K562 (cell line): ENCODE data around the gene SIRPA. TPM values are rescaled to one million over a fixed set of nuclear protein-coding genes. Genes with fewer than 3 reads are reported as not detected.

Source experiments
- ATAC-seq: fragments of 200-7000 bp; cut with Tn5 transposase; 3 replicates; pipeline ENCODE4 v1.9.1; 2020; ENCODE audit warnings: moderate library complexity
- BruUV-seq: library from RNA; stranded (reverse); fragments of 400-500 nt; replicated peaks from 2 replicates; lab custom pipeline; 2021; lab: Mats Ljungman, UMichigan
- CTCF ChIA-PET: fragments of 300-600 bp; formaldehyde crosslinking; extraction: SDS; loops from one replicate; lab custom pipeline; 2021; ENCODE audit warnings: low intra/inter-chr PET ratio; lab: Yijun Ruan, JAX
- POLR2A ChIA-PET: fragments of 300-600, 350-650 bp; sonication (Branson Sonifier 250); formaldehyde crosslinking; extraction: SDS; loops from one replicate; lab custom pipeline; 2021; ENCODE audit warnings: antibody characterized with exemption, inconsistent platforms; lab: Yijun Ruan, JAX
- DNase-seq, 4 experiments: peaks; one replicate each; pipeline versions ENCODE4 v3.0.0 to v3.0.0-alpha.2; 2011 to 2018; ENCODE audit warnings: low spot score in 3 of 4, mixed read lengths in 3 of 4; ENCODE audit errors: extremely low read depth in 1 of 4
- FAIRE-seq: peaks from 2 replicates; lab custom pipeline; 2011; peaks lifted over from hg19 to GRCh38; lab: Jason Lieb, UNC
- H2AFZ ChIP-seq: 2 replicates; pipeline ENCODE4 v1.6.0; 2011; ENCODE audit warnings: low read depth, low read length, control low read depth, inconsistent platforms
- H3K27ac ChIP-seq: fragments of 200-600 bp; 3 replicates; pipeline ENCODE4 v1.8.0; 2011; ENCODE audit warnings: low read depth, mild to moderate bottlenecking, control low read depth, inconsistent platforms, low read length, moderate library complexity, mixed read lengths; ENCODE audit errors: extremely low read depth
- H3K27me3 ChIP-seq, 2 experiments: fragments of 300-600 bp in 1 of 2; 2 replicates in 1 of 2; 3 replicates in 1 of 2; pipeline versions ENCODE4 v1.6.0 to v1.8.0; 2011; ENCODE audit warnings: inconsistent platforms in 2 of 2, low read length in 2 of 2, mild to moderate bottlenecking in 1 of 2, mixed read lengths in 1 of 2, moderate library complexity in 1 of 2; ENCODE audit not compliant: control insufficient read depth in 2 of 2, insufficient read depth in 2 of 2
- H3K36me3 ChIP-seq: fragments of 300-600 bp; 3 replicates; pipeline ENCODE4 v1.8.0; 2011; ENCODE audit warnings: mild to moderate bottlenecking, low read length, inconsistent platforms; ENCODE audit not compliant: control insufficient read depth, insufficient read depth
- H3K4me1 ChIP-seq, 2 experiments: fragments of 200-600 bp in 1 of 2; replicated peaks in 1 of 2; 2 replicates in 1 of 2; 3 replicates in 1 of 2; pipeline versions ENCODE4 v1.5.1 to v1.8.0; 2011; ENCODE audit warnings: inconsistent platforms in 2 of 2, low read length in 2 of 2, mild to moderate bottlenecking in 1 of 2, mixed read lengths in 1 of 2, moderate library complexity in 1 of 2; ENCODE audit not compliant: control insufficient read depth in 2 of 2, insufficient read depth in 2 of 2
- H3K4me2 ChIP-seq: 2 replicates; pipeline ENCODE4 v1.6.1; 2011; ENCODE audit warnings: low read length, control low read depth, inconsistent platforms, mixed read lengths; ENCODE audit not compliant: insufficient read depth
- H3K4me3 ChIP-seq: fragments of 200-600 bp; sonication (generic), shearing (Covaris generic); 2 replicates; pipeline ENCODE4 v1.5.1; 2016; ENCODE audit warnings: control low read depth, inconsistent platforms
- H3K79me2 ChIP-seq: fragments of 200-600 bp; 3 replicates; pipeline ENCODE4 v1.8.0; 2011; ENCODE audit warnings: low read length, inconsistent platforms; ENCODE audit not compliant: control insufficient read depth, insufficient read depth
- H3K9ac ChIP-seq, 2 experiments: 2 replicates each; pipeline versions ENCODE4 v1.6.0 to v1.6.1; 2011; ENCODE audit warnings: low read depth in 2 of 2, low read length in 2 of 2, control low read depth in 1 of 2, inconsistent platforms in 1 of 2, mild to moderate bottlenecking in 1 of 2, mixed read lengths in 1 of 2; ENCODE audit not compliant: insufficient read depth in 1 of 2
- H3K9me1 ChIP-seq: one replicate; pipeline ENCODE4 v1.6.0; 2011; ENCODE audit warnings: inconsistent platforms, mild to moderate bottlenecking, low read length, moderate library complexity; ENCODE audit not compliant: control insufficient read depth, insufficient read depth
- H3K9me3 ChIP-seq: replicated peaks from 2 replicates; pipeline ENCODE4 v1.5.1; 2011; ENCODE audit warnings: low read depth, low read length, inconsistent platforms; ENCODE audit not compliant: control insufficient read depth, insufficient read depth
- H4K20me1 ChIP-seq: replicated peaks from 2 replicates; pipeline ENCODE4 v1.6.1; 2011; ENCODE audit warnings: low read length, inconsistent platforms, mixed read lengths; ENCODE audit not compliant: control insufficient read depth, insufficient read depth
- ARNT ChIP-seq, 2 experiments: fragments of 450-650 bp; IDR thresholded peaks; 2 replicates each; pipeline ENCODE4 v1.6.1; 2016; ENCODE audit warnings: mild to moderate bottlenecking in 1 of 2
- CBFA2T2 ChIP-seq: fragments of 450-650 bp; conservative IDR thresholded peaks from 2 replicates; pipeline ENCODE4 v1.6.1; 2017; ENCODE audit warnings: mild to moderate bottlenecking
- E2F4 ChIP-seq: sonication (generic); formaldehyde crosslinking; IDR thresholded peaks from 2 replicates; pipeline ENCODE4 v1.8.0; 2022; ENCODE audit warnings: mild to moderate bottlenecking, low read depth, missing genetic modification reagents
- FOXO4 ChIP-seq: fragments of 450-650 bp; formaldehyde crosslinking; IDR thresholded peaks from 2 replicates; pipeline ENCODE4 v1.4.0; 2020; ENCODE audit warnings: mild to moderate bottlenecking, moderate library complexity
- MCM5 ChIP-seq: fragments of 450-650 bp; IDR thresholded peaks from 2 replicates; pipeline ENCODE4 v1.6.1; 2016; ENCODE audit warnings: low read depth
- MXD1 ChIP-seq: fragments of 250-450 bp; sonication (Bioruptor Pico); IDR thresholded peaks from 2 replicates; pipeline ENCODE4 v1.8.0; 2021; ENCODE audit warnings: borderline replicate concordance, mild to moderate bottlenecking, moderate library complexity; ENCODE audit not compliant: poor library complexity, severe bottlenecking
- NFRKB ChIP-seq: fragments of 450-650 bp; IDR thresholded peaks from 2 replicates; pipeline ENCODE4 v1.6.1; 2016; ENCODE audit warnings: low read depth
- NFXL1 ChIP-seq: fragments of 450-650 bp; formaldehyde crosslinking; IDR thresholded peaks from 2 replicates; pipeline ENCODE4 v1.4.0; 2021; ENCODE audit warnings: mild to moderate bottlenecking
- PRPF4 ChIP-seq: fragments of 200-400 bp; formaldehyde crosslinking; IDR thresholded peaks from one replicate; pipeline ENCODE4 v1.6.1; 2017; ENCODE audit warnings: low read length, low read depth, mild to moderate bottlenecking; ENCODE audit not compliant: insufficient read depth, poor library complexity, severe bottlenecking
- STAT5A ChIP-seq: IDR thresholded peaks from 2 replicates; pipeline ENCODE4 v1.6.1; 2012; ENCODE audit warnings: low read length, inconsistent platforms, borderline replicate concordance
- ZNF124 ChIP-seq: sonication (generic); formaldehyde crosslinking; IDR thresholded peaks from 2 replicates; pipeline ENCODE4 v1.8.1; 2022; ENCODE audit warnings: missing genetic modification reagents
- ZNF224 ChIP-seq: sonication (generic); formaldehyde crosslinking; IDR thresholded peaks from 2 replicates; pipeline ENCODE4 v1.8.0; 2022; ENCODE audit warnings: mild to moderate bottlenecking, missing genetic modification reagents
- WGBS: fragments of 100-300 bp; shearing (Covaris generic); methylation state at CpG from one replicate; pipeline ENCODE4 v1.1.6; 2016; ENCODE audit warnings: low coverage, mixed read lengths; ENCODE audit not compliant: insufficient coverage; ENCODE audit errors: missing lambda C conversion rate; 5-methylcytosine and 5-hydroxymethylcytosine counted together
- in situ Hi-C: fragments of 300-500 bp; cut with MboI; formaldehyde crosslinking; loops from 4 replicates; pipeline ENCODE4 v1.15.0; 2018; ENCODE audit warnings: inconsistent platforms, mixed read lengths
- intact Hi-C: fragments of 100-400 bp; cut with micrococcal nuclease; formaldehyde crosslinking; loops from 2 replicates; pipeline ENCODE4 v1.14.2; 2022
- polyA plus RNA-seq, 8 experiments: library from polyadenylated mRNA; depleted of rRNA in 4 of 8; stranded (reverse) in 5 of 8; unstranded in 3 of 8; fragments of >200 nt; fragmentation: Nextera tagmentation in 2 of 8; fragmentation: Illumina TruSeq in 1 of 8; extraction: Ambion mirVana in 2 of 8; extraction: Trizol in 1 of 8; gene quantifications; 2 replicates each; pipeline versions ENCODE4 v1.2.1 to v1.2.3, GENCODE V29; 2011 to 2014; ENCODE audit warnings: inconsistent platforms in 1 of 8, missing spikeins in 1 of 8
- total RNA-seq, 7 experiments: library from RNA; depleted of rRNA in 6 of 7; stranded (reverse); fragments of >200 nt in 6 of 7; fragmentation: Illumina TruSeq in 2 of 7; extraction: Trizol in 2 of 7; gene quantifications; 2 replicates each; pipeline versions ENCODE4 v1.2.1 to v1.2.3, GENCODE V29; 2011 to 2021; ENCODE audit warnings: low replicate concordance in 1 of 7
- TF ChIP-seq, protein P1 (sequence below): sonication (generic); IDR thresholded peaks from 2 replicates; pipeline ENCODE4 v1.6.1; 2016

Gene SIRPA
- total and polyA plus RNA-seq, 9 of the 15 experiments (the other 6 are each of a cell fraction or from before 2014, with no cell fraction given), result 0.01 to 0.40 (median 0.11) TPM; not detected in 2

DNA sequence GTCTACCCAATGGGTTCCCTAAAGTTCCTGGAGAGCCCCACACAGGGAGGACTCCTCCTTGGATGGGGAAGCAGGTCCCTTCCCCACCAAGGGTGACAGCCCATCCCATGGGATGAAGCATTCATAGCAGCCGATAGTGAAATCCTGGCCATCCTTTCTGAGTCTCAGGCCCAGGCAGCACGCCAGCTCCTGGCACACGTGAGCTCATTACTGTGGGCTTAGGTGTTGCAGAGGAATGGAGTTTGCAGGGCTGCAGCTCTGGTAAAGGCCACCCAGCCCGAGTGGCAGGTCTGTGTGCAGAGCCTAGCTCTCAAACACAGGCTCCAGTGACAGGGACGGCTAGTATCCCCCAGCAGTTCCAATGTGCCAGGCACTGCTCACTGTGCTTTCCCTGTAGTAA, 31.0 kb downstream of the SIRPA start (continued):
- TF ChIP-seq E2F4 (CRISPR knock-in tag), result no peak
- TF ChIP-seq CBFA2T2, result no peak
- no peak for TF ChIP-seq NFXL1
- TF ChIP-seq ZNF124 (CRISPR knock-in tag), result no peak
- TF ChIP-seq, all 486 proteins: peak for 0

GRCh38 chr20:1927217-1927616, 32.0 kb downstream of the SIRPA start:
- Histone ChIP-seq H3K4me3 (no peak overlapping the region), H3K79me2 (no peaks in the 10 kb centered on the region), H3K9me1 (no peaks in the 10 kb centered on the region), H3K27me3 (peaks cover 0 to 30% of the 10 kb centered on the region in 2 experiments; a peak in 2 of 5 replicates), H3K27ac (no peak overlapping the region), H3K36me3 (no peaks in the 10 kb centered on the region), H3K4me1 (no peaks in the 10 kb centered on the region), H2AFZ (no peak overlapping the region), H3K9me3 (no peaks in the 10 kb centered on the region), H4K20me1 (no peaks in the 10 kb centered on the region), H3K9ac (no peak overlapping the region), H3K4me2 (no peak overlapping the region)
- FAIRE-seq (no peak), ATAC-seq (no peak), DNase-seq (no peak)
- ChIA-PET CTCF (no interaction called here), POLR2A (no interaction called here)
- BruUV-seq, result no TSS peak
- in situ Hi-C loops, result no loop called here
- 0% methylated on average over 7 of the region's 8 CpGs for WGBS
- intact Hi-C loops, result no loop called here
- TF ChIP-seq STAT5A (no peak), ZNF224 (CRISPR knock-in tag) (no peak), ARNT (IDR thresholded peaks at IDR 0.05) (no peak), PRPF4 (no peak), MCM5 (no peak), MXD1 (CRISPR knock-in tag) (no peak), FOXO4 (CRISPR knock-in tag) (no peak), NFRKB (no peak)
- TF ChIP-seq, protein P1, sequence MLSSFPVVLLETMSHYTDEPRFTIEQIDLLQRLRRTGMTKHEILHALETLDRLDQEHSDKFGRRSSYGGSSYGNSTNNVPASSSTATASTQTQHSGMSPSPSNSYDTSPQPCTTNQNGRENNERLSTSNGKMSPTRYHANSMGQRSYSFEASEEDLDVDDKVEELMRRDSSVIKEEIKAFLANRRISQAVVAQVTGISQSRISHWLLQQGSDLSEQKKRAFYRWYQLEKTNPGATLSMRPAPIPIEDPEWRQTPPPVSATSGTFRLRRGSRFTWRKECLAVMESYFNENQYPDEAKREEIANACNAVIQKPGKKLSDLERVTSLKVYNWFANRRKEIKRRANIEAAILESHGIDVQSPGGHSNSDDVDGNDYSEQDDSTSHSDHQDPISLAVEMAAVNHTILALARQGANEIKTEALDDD, result no peak
